ENCODE measurements around the gene PLCD4. TPM values are rescaled to one million over a fixed set of nuclear protein-coding genes. Genes with fewer than 3 reads are reported as not detected.

PLCD4 gene
- total RNA-seq, 2 experiments from 2014 or later, result 0.10 to 0.38 TPM

Other genes with a start within 250 kb of the PLCD4 start
- under 1 TPM; 0.13 to 0.25 TPM for gene SLC11A1, start 225.6 kb upstream of the PLCD4 start, total RNA-seq
- gene CTDSP1, start 208.0 kb upstream of the PLCD4 start, total RNA-seq, result 100 to 1,000 TPM; 203 to 205 TPM
- gene VIL1, start 188.8 kb upstream of the PLCD4 start, total RNA-seq, result not detected
- 10 to 100 TPM; 30.2 to 32.7 TPM for gene USP37, start 39.5 kb upstream of the PLCD4 start, total RNA-seq
- gene CNOT9, start 39.1 kb upstream of the PLCD4 start, total RNA-seq, result 10 to 100 TPM; 77.1 to 77.3 TPM
- gene ZNF142, start 51.7 kb downstream of the PLCD4 start, total RNA-seq, result 10 to 100 TPM; 41.4 to 41.8 TPM
- 10 to 100 TPM; 35.0 to 39.8 TPM for gene BCS1L, start 51.8 kb downstream of the PLCD4 start, total RNA-seq
- 10 to 100 TPM; 15.1 to 21.9 TPM for gene RNF25, start 64.1 kb downstream of the PLCD4 start, total RNA-seq
- 10 to 100 TPM; 17.6 to 17.9 TPM for gene STK36, start 64.2 kb downstream of the PLCD4 start, total RNA-seq
- 10 to 100 TPM; 27.6 to 29.2 TPM for gene TTLL4, start 102.9 kb downstream of the PLCD4 start, total RNA-seq
- gene CYP27A1, start 174.2 kb downstream of the PLCD4 start, total RNA-seq, result not detected
- not detected for gene PRKAG3, start 223.9 kb downstream of the PLCD4 start, total RNA-seq